Measurements from ENCODE around the gene IL17REL.

IL17REL gene

GRCh38 chr22:50018608-50019285 lies 6.2 kb upstream of the IL17REL start:
- no peak overlapping the region for H3K4me3 ChIP-seq (replicated peaks; ENCODE audit: low read depth, low read length)
- no peak for TF ChIP-seq CTCF (IDR thresholded peaks at IDR 0.05; ENCODE audit: low read length, missing control alignments)
- no peak for DNase-seq (ENCODE audit: low read depth)

GRCh38 chr22:50017701-50018224 lies 5.2 kb upstream of the IL17REL start:
- DNase-seq (ENCODE audit: low read depth): no peak
- H3K4me3 ChIP-seq (replicated peaks; ENCODE audit: low read depth, low read length): no peak overlapping the region
- TF ChIP-seq CTCF (IDR thresholded peaks at IDR 0.05; ENCODE audit: low read length, missing control alignments): no peak

- peak; percentile 37 for DNase-seq (ENCODE audit: low read depth)
- TF ChIP-seq CTCF (IDR thresholded peaks at IDR 0.05; ENCODE audit: low read length, missing control alignments): no peak
Measured at GRCh38 chr22:50016988-50017700, 4.6 kb upstream of the IL17REL start.

GRCh38 chr22:50016308-50016987 lies 3.9 kb upstream of the IL17REL start:
- no peak for TF ChIP-seq CTCF (IDR thresholded peaks at IDR 0.05; ENCODE audit: low read length, missing control alignments)
- no peak overlapping the region for H3K4me3 ChIP-seq (replicated peaks; ENCODE audit: low read depth, low read length)

More at GRCh38 chr22:50016988-50017700, 4.6 kb upstream of the IL17REL start:
- no peak overlapping the region for H3K4me3 ChIP-seq (replicated peaks; ENCODE audit: low read depth, low read length)

GRCh38 chr22:50015451-50016307 lies 3.1 kb upstream of the IL17REL start:
- no peak for DNase-seq (ENCODE audit: low read depth)
- no peak overlapping the region for H3K4me3 ChIP-seq (replicated peaks; ENCODE audit: low read depth, low read length)
- no peak for TF ChIP-seq CTCF (IDR thresholded peaks at IDR 0.05; ENCODE audit: low read length, missing control alignments)

More at GRCh38 chr22:50016308-50016987, 3.9 kb upstream of the IL17REL start:
- DNase-seq (ENCODE audit: low read depth): no peak
